Stimulated activated CD4-positive, alpha-beta T cell treated with anti-CD3 and anti-CD28 coated beads, Interleukin-15, amount 100 ng/mL, for 24 hours (primary cell): ENCODE data around the gene OSR1.
"Not testable (repeated sequence)": the region's sequence is repeated elsewhere in the genome, so short reads cannot be mapped to it uniquely, and the experiment has no call there.

Source experiments
- DNase-seq: peaks from one replicate; pipeline ENCODE4 v3.0.0-alpha.2; 2020

OSR1 gene

DNA sequence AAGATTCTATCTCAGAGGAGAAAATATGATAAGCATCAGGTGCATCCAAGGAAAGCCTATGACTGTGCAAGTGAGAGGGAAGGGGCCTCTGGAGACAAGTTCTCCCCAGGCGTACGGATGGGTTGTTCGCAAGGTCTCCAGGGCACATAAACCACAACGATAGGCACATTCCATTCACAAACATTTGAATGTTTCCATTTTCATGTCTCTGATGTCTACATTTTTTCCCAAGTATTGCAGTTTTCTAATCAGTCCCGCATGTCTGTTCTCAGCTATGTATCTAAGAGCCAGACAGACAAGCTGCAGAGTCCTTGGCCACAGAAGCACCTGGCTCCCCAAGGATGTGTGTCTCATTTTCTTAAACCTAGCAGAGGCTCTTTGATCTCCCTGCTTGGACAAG is 28.0 kb downstream of the OSR1 start:
- DNase-seq, result no peak

GRCh38 chr2:19329445-19329844 is 29.0 kb downstream of the OSR1 start:
- DNase-seq, result no peak

DNA sequence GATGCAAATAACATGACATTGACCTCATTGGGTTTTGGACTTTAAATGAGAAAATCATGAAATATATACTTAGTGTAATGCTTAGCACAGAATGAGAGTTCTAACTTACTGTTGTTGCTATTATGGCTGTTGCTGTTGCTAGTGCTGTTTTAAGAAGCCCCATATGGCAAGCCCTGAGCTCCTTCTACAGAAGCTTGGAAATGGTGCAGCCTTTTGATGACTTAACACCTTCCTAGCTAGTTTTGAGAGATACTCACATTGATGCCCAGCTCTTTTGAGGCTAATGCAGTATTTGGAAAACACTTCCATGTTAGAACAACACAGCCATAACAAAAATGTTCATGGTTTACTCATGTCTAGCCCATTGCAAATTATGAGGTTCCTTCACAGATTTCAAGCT is 30.9 kb downstream of the OSR1 start:
- no peak for DNase-seq

GRCh38 chr2:19321946-19322345 is 36.5 kb downstream of the OSR1 start:
- DNase-seq, result no peak

DNA sequence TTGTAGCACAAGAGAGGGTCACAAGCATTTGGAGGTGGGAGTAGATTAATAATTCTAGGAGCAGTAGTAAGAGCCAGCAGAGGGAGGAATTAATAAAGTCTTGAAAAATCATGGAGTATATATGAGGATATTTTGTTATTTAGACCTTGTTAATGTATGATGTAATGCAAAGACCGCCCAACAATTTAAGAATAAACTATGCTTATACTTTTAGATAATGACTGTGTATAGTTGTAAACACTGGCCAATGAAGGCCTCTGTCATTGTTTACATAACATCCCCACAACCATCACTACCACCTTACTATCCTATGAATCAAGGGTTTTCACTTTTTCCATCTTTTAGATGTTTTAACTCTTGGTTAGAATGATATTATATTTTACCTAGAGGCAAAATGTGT is 37.6 kb downstream of the OSR1 start:
- DNase-seq, result no peak

GRCh38 chr2:19319698-19320097 is 38.7 kb downstream of the OSR1 start:
- DNase-seq, result no peak

DNA sequence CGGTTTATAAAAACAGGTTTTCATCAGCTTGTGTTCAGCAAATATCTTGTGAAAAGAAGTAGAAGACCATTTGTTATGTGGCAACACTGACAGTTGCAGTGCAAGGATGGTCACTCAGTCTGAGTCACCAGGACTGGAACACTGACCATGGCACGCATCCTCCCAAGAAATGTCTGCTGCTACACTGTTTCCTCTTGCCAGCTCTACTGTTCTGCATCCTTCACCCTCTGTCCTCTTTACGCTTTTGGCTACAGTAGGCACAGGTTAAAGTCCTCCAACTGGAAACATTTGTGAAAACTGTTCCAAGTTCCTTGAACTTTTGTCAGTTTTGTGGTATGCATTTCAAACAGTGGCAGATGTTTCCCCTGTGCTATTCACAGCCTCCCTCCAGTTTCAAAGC is 39.4 kb downstream of the OSR1 start:
- DNase-seq, result no peak

DNA sequence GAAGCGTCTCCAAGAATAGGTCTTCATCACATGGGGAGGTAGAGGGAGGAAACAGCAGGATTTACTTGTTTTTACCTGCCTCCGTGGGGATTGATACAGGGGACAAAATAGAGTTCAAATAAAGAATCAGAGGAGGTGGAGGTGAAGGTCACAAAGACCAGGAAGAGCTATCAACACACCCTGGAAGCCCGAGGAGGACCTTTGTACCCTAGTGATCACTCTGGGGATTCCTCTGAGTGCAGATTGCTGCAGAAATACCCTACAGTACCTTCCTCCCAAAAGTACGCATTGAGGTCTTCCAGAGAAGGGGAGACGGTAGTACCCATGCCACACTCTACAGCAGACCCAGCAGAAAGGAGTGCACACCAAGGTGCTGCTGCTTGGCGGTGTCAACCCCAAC is 44.9 kb downstream of the OSR1 start:
- no peak for DNase-seq

DNA sequence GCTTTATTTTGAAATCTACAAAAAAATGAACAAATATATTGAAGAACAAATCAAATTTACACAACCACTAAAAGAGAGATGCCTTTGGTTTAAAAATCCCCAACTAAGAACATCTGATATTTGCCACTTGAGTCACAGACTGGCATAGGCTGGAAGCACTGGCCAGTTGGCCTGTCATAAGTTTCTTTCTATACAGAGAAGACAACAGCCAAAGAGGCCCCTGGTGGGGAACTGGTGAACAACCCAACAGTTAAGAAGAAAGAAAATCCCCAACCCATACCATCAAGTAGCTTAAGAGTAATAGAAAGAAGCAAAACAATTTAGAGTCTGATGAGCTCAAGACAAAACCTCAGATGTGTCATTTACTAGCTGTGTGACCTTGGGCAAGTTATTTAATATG is 45.5 kb downstream of the OSR1 start:
- DNase-seq, result no peak

GRCh38 chr2:19306065-19306464 is 52.4 kb downstream of the OSR1 start:
- not testable (repeated sequence) for DNase-seq

GRCh38 chr2:19305400-19306055 is 52.9 kb downstream of the OSR1 start:
- not testable (repeated sequence) for DNase-seq

DNA sequence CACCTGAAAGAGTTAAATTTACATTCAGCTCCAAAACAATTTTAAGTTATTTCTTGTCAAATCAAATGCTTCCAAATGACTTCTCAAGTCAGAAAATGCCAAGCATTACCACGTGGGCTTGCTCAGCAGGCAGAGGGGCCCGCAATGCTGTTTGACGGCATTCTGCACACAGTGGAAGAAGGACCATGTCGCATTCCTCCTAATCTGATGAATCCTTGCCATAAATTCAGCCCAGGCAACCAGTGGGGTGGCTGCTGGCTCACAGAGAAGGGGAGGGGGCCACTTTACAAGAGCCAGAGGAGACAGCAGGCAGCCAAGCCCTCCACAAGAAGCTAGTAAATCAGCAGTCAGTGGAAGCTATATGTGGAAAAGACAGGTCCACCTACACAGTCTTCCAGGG is 56.7 kb downstream of the OSR1 start:
- DNase-seq, result no peak
